SK-N-SH (cell line): ENCODE measurements around the gene PIP5K1B. TPM values are rescaled to one million over a fixed set of nuclear protein-coding genes. Genes with fewer than 3 reads are reported as not detected.
A peak's percentile ranks its signal among the peaks of the same experiment; 100 is the strongest.

Experiments
- CTCF ChIA-PET: fragments of 300-600, 350-600 bp; formaldehyde crosslinking; extraction: SDS; loops from one replicate; lab custom pipeline; 2021; lab: Yijun Ruan, JAX
- POLR2A ChIA-PET: fragments of 350-600 bp; sonication (Branson Sonifier 250); formaldehyde crosslinking; extraction: SDS; loops from one replicate; lab custom pipeline; 2020; ENCODE audit warnings: antibody characterized with exemption, inconsistent platforms; lab: Yijun Ruan, JAX
- DNase-seq: peaks from one replicate; pipeline ENCODE4 v3.0.0; 2012
- H2AFZ ChIP-seq: fragments of 200-600 bp; sonication (generic); 2 replicates; pipeline ENCODE4 v1.8.1; 2016; ENCODE audit warnings: antibody characterized with exemption, mild to moderate bottlenecking, low read depth
- H3F3A ChIP-seq: fragments of 200-600 bp; sonication (generic); replicated peaks from 2 replicates; pipeline ENCODE3; 2016; ENCODE audit warnings: antibody characterized with exemption, mild to moderate bottlenecking; ENCODE audit not compliant: insufficient read depth
- H3K27ac ChIP-seq, 2 experiments: fragments of 200-500 bp in 1 of 2; fragments of 200-600 bp in 1 of 2; sonication (Bioruptor generic) in 1 of 2; sonication (generic), shearing (Covaris generic) in 1 of 2; 2 replicates each; pipeline versions ENCODE4 v1.5.1 to v1.6.1; 2014 to 2016; ENCODE audit warnings: low read depth in 2 of 2, inconsistent platforms in 1 of 2, low read length in 1 of 2, mild to moderate bottlenecking in 1 of 2, mixed read lengths in 1 of 2
- H3K27me3 ChIP-seq: fragments of 200-600 bp; sonication (generic), shearing (Covaris generic); 2 replicates; pipeline ENCODE4 v1.6.1; 2016; ENCODE audit warnings: mixed run types; ENCODE audit not compliant: insufficient read depth
- H3K36me3 ChIP-seq, 2 experiments: fragments of 200-500 bp in 1 of 2; fragments of 200-600 bp in 1 of 2; sonication (Bioruptor generic) in 1 of 2; sonication (generic) in 1 of 2; replicated peaks in 1 of 2; 2 replicates each; pipeline versions ENCODE3 to v1.5.1; 2014 to 2016; ENCODE audit warnings: low read length in 1 of 2, mild to moderate bottlenecking in 1 of 2; ENCODE audit not compliant: insufficient read depth in 2 of 2, control insufficient read depth in 1 of 2
- H3K4me1 ChIP-seq, 2 experiments: fragments of 200-500 bp in 1 of 2; fragments of 200-600 bp in 1 of 2; sonication (Bioruptor generic) in 1 of 2; sonication (generic), shearing (Covaris generic) in 1 of 2; 2 replicates each; pipeline versions ENCODE4 v1.5.1 to v1.6.1; 2014 to 2016; ENCODE audit warnings: low read depth in 1 of 2, low read length in 1 of 2, mixed run types in 1 of 2; ENCODE audit not compliant: insufficient read depth in 2 of 2, control insufficient read depth in 1 of 2
- H3K4me2 ChIP-seq: fragments of 200-600 bp; sonication (generic), shearing (Covaris generic); 2 replicates; pipeline ENCODE4 v1.6.1; 2017; ENCODE audit warnings: mixed run types
- H3K4me3 ChIP-seq, 2 experiments: fragments of 200-500 bp in 1 of 2; fragments of 200-600 bp in 1 of 2; sonication (Bioruptor generic) in 1 of 2; sonication (generic), shearing (Covaris generic) in 1 of 2; 2 replicates each; pipeline versions ENCODE4 v1.5.1 to v1.8.1; 2014 to 2016; ENCODE audit warnings: low read depth in 2 of 2, inconsistent platforms in 1 of 2, low read length in 1 of 2, mild to moderate bottlenecking in 1 of 2, mixed read lengths in 1 of 2, moderate library complexity in 1 of 2
- H3K79me2 ChIP-seq: fragments of 200-600 bp; sonication (generic); 2 replicates; pipeline ENCODE4 v1.8.1; 2017; ENCODE audit warnings: mild to moderate bottlenecking; ENCODE audit not compliant: insufficient read depth
- H3K9ac ChIP-seq: fragments of 200-600 bp; sonication (generic); 2 replicates; pipeline ENCODE4 v1.6.1; 2017; ENCODE audit warnings: mixed run types
- H3K9me2 ChIP-seq: fragments of 200-600 bp; sonication (generic); 2 replicates; pipeline ENCODE4 v1.6.1; 2017; ENCODE audit warnings: mixed run types
- H3K9me3 ChIP-seq: fragments of 200-600 bp; sonication (generic); 2 replicates; pipeline ENCODE4 v1.6.1; 2017; ENCODE audit warnings: mixed run types, mild to moderate bottlenecking, moderate library complexity
- H4K20me1 ChIP-seq: fragments of 200-600 bp; sonication (generic); 2 replicates; pipeline ENCODE4 v1.6.1; 2017; ENCODE audit warnings: mild to moderate bottlenecking, mixed run types; ENCODE audit not compliant: insufficient read depth
- CHD2 ChIP-seq: fragments of 150-350 bp; IDR thresholded peaks from 2 replicates; pipeline ENCODE4 v1.6.1; 2018; ENCODE audit warnings: low read length; ENCODE audit not compliant: partially characterized antibody
- ELF1 ChIP-seq: IDR thresholded peaks from 2 replicates; pipeline ENCODE4 v1.4.0; 2012
- FOSL2 ChIP-seq: IDR thresholded peaks from 2 replicates; pipeline ENCODE4 v1.4.0; 2012; ENCODE audit warnings: low read depth, mild to moderate bottlenecking, moderate library complexity, borderline replicate concordance
- FOXM1 ChIP-seq: IDR thresholded peaks from 2 replicates; pipeline ENCODE4 v1.4.0; 2012; ENCODE audit warnings: low read depth, mild to moderate bottlenecking
- GABPA ChIP-seq: IDR thresholded peaks from 2 replicates; pipeline ENCODE4 v1.4.0; 2012; ENCODE audit warnings: low read depth, mild to moderate bottlenecking
- GATA2 ChIP-seq: sonication (generic); formaldehyde crosslinking; IDR thresholded peaks from 2 replicates; pipeline ENCODE4 v1.5.0; 2020; ENCODE audit warnings: mild to moderate bottlenecking, missing genetic modification reagents
- JUND ChIP-seq: IDR thresholded peaks from 2 replicates; pipeline ENCODE4 v1.4.0; 2012
- MEF2A ChIP-seq: IDR thresholded peaks from 2 replicates; pipeline ENCODE4 v1.4.0; 2012; ENCODE audit warnings: low read depth, borderline replicate concordance
- MXI1 ChIP-seq: IDR thresholded peaks from 2 replicates; pipeline ENCODE4 v1.6.1; 2012; ENCODE audit warnings: mild to moderate bottlenecking, low read depth, low read length, improper control_type of control experiment
- NRF1 ChIP-seq: IDR thresholded peaks from 2 replicates; pipeline ENCODE4 v1.6.1; 2012; ENCODE audit warnings: low read depth, mild to moderate bottlenecking, low read length
- RAD21 ChIP-seq: IDR thresholded peaks from 2 replicates; pipeline ENCODE4 v1.6.1; 2012; ENCODE audit warnings: mild to moderate bottlenecking, low read length
- RCOR1 ChIP-seq: fragments of 150-350 bp; IDR thresholded peaks from 2 replicates; pipeline ENCODE4 v1.6.1; 2017; ENCODE audit warnings: antibody characterized with exemption, low read length
- RFX5 ChIP-seq: IDR thresholded peaks from 2 replicates; pipeline ENCODE4 v1.6.1; 2012; ENCODE audit warnings: mild to moderate bottlenecking, improper control_type of control experiment, low read length
- RXRA ChIP-seq: IDR thresholded peaks from 2 replicates; pipeline ENCODE4 v1.4.0; 2012; ENCODE audit warnings: low read depth, mild to moderate bottlenecking, borderline replicate concordance
- SIN3A ChIP-seq: IDR thresholded peaks from 2 replicates; pipeline ENCODE4 v1.6.1; 2012; ENCODE audit warnings: low read depth, mild to moderate bottlenecking, low read length, moderate library complexity, borderline replicate concordance
- TAF1 ChIP-seq: IDR thresholded peaks from 2 replicates; pipeline ENCODE4 v1.6.1; 2012; ENCODE audit warnings: low read depth, mild to moderate bottlenecking, low read length, moderate library complexity, borderline replicate concordance
- TCF12 ChIP-seq: IDR thresholded peaks from 2 replicates; pipeline ENCODE4 v1.4.0; 2012
- YY1 ChIP-seq: IDR thresholded peaks from 2 replicates; pipeline ENCODE4 v1.4.0; 2012; ENCODE audit warnings: low read depth, mild to moderate bottlenecking
- WGBS: methylation state at CpG from one replicate; pipeline ENCODE4 v1.1.6; 2017; ENCODE audit warnings: low lambda C conversion rate; 5-methylcytosine and 5-hydroxymethylcytosine counted together
- polyA plus RNA-seq, 3 experiments: library from polyadenylated mRNA; depleted of rRNA; stranded (reverse); fragments of >200 nt; gene quantifications; 2 replicates each; pipeline ENCODE4 v1.2.3, GENCODE V29; 2012
- TF ChIP-seq, protein P1 (sequence below): fragments of 200-600 bp; sonication (generic); IDR thresholded peaks from 2 replicates; pipeline ENCODE4 v1.6.1; 2017; ENCODE audit warnings: antibody characterized with exemption, mild to moderate bottlenecking, moderate library complexity
- TF ChIP-seq, protein P2 (sequence below): IDR thresholded peaks from 2 replicates; pipeline ENCODE4 v1.4.0; 2012; ENCODE audit warnings: low read depth
- TF ChIP-seq, protein P3 (sequence below): IDR thresholded peaks from 2 replicates; pipeline ENCODE4; 2012
- TF ChIP-seq, protein P4 (sequence below): fragments of 150-350 bp; IDR thresholded peaks from 2 replicates; pipeline ENCODE4 v1.6.1; 2016; ENCODE audit warnings: mild to moderate bottlenecking, low read depth, low read length

Gene PIP5K1B
- polyA plus RNA-seq, 1 of the 3 experiments (the other 2 are of a cell fraction) = not detected

DNA sequence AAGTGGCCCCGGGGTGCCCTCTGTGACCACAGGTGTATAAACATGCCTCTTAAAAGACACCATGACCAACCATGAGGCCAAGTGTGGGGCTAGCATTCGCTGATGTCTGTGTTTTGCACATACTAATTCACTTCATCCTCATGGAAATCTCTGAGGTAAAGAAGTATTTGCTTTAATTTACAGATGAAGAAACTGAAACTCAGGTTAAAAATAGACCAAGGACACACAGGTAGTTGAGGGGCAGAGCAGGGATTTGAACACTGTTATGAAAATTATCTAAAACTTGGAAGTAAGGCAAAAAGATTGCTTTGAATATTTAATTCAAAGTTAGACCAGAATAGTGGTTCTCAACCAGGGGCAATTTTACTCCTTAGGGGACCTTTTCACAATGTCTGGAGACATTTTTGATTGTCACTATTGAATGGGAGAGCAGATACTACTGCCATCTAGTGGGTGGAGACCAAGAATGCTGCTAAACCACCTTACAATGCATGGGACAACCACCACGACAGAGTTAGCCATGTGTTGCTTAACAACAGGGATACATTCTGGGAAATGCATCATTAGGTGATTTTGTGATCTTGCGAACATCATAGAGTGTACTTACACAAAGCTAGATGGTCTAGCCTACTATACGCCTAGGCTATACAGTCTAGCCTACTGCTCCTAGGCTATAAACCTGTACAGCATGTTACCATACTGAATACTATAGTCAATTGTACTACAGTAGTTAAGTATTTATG lies 322.5 kb downstream of the PIP5K1B start (continued):
- TF ChIP-seq, protein P1, sequence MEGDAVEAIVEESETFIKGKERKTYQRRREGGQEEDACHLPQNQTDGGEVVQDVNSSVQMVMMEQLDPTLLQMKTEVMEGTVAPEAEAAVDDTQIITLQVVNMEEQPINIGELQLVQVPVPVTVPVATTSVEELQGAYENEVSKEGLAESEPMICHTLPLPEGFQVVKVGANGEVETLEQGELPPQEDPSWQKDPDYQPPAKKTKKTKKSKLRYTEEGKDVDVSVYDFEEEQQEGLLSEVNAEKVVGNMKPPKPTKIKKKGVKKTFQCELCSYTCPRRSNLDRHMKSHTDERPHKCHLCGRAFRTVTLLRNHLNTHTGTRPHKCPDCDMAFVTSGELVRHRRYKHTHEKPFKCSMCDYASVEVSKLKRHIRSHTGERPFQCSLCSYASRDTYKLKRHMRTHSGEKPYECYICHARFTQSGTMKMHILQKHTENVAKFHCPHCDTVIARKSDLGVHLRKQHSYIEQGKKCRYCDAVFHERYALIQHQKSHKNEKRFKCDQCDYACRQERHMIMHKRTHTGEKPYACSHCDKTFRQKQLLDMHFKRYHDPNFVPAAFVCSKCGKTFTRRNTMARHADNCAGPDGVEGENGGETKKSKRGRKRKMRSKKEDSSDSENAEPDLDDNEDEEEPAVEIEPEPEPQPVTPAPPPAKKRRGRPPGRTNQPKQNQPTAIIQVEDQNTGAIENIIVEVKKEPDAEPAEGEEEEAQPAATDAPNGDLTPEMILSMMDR = peak; percentile 80
- TF ChIP-seq MEF2A (no peak), FOXM1 (no peak), SIN3A (no peak)

DNA sequence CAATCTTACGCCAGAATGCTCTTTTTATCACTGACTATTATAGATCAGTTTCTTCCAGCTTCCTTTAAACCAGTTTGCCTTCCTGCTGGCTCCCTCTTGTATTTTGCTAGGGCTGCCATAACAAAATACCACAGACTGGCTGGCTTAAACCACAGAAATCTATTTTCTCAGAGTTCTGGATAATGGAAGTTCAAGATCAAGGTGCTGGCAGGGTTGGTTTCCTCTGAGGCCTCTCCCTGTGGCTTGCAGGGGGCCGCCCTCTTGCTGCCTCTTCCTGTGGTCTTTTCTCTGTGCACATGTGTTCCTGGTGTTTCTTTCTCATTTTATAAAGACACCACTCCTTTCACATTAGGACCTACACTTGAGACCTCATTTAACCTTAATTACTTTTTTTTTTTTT lies 323.7 kb downstream of the PIP5K1B start:
- Histone ChIP-seq H3K36me3 (no peaks in the 10 kb centered on the region), H3K4me3 (no peak overlapping the region), H2AFZ (no peak overlapping the region), H3K9ac (no peak overlapping the region), H3K79me2 (no peaks in the 10 kb centered on the region), H3K27ac (no peak overlapping the region), H4K20me1 (no peaks in the 10 kb centered on the region), H3K9me2 (no peaks in the 10 kb centered on the region), H3K9me3 (no peaks in the 10 kb centered on the region), H3F3A (no peaks in the 10 kb centered on the region), H3K4me2 (no peak overlapping the region), H3K4me1 (no peaks in the 10 kb centered on the region), H3K27me3 (peaks cover 34% of the 10 kb centered on the region; the same call in 1 of the 2 replicates)
- ChIA-PET CTCF (interaction anchor here (0.6 to 2.1 kb wide), 6 partner anchors 17 to 256 kb away, joined by 3 to 9 read pairs (median 3); no protein-coding TSS in a partner anchor), POLR2A (no interaction called here)
- WGBS = 69% methylated on average over 2 of the region's 2 CpGs
- TF ChIP-seq TCF12 (no peak), RFX5 (no peak), YY1 (no peak), MEF2A (no peak), MXI1 (no peak)
- TF ChIP-seq, protein P2, sequence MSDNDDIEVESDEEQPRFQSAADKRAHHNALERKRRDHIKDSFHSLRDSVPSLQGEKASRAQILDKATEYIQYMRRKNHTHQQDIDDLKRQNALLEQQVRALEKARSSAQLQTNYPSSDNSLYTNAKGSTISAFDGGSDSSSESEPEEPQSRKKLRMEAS = no peak
- DNase-seq = no peak

DNA sequence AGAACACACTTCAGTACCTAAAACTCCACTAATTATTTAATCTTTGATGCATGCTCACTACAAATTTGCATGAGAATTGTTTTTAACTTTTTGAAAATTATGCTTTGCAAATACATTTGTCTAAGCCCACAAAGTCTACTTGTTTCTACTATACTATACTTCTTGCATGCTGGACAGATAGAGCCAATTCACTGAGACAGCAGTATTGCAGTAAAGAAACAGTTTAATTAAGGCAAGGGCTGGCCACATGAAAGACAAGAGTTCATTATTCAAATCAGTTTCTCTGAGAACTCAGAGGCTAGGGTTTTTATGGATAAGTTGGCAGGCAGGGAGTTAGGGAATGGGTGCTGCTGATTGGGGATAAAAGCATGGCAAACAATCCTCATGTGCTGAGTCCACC lies 324.5 kb downstream of the PIP5K1B start:
- Histone ChIP-seq H3K27me3 (peaks cover 26% of the 10 kb centered on the region; the same call in 1 of the 2 replicates), H3K9me3 (no peaks in the 10 kb centered on the region), H3K4me3 (no peak overlapping the region), H3K4me1 (no peaks in the 10 kb centered on the region), H3K27ac (no peak overlapping the region), H3K36me3 (no peaks in the 10 kb centered on the region), H4K20me1 (no peaks in the 10 kb centered on the region), H3K9me2 (no peaks in the 10 kb centered on the region), H3K79me2 (no peaks in the 10 kb centered on the region), H3K4me2 (no peak overlapping the region), H2AFZ (no peak overlapping the region), H3K9ac (no peak overlapping the region), H3F3A (peaks cover 2% of the 10 kb centered on the region)
- no peak for TF ChIP-seq TCF12
- TF ChIP-seq RAD21 = no peak
- TF ChIP-seq TAF1 = no peak
- TF ChIP-seq ELF1 = no peak
- no peak for TF ChIP-seq GABPA
- TF ChIP-seq JUND = no peak
- TF ChIP-seq FOSL2 = no peak
- TF ChIP-seq, protein P3, sequence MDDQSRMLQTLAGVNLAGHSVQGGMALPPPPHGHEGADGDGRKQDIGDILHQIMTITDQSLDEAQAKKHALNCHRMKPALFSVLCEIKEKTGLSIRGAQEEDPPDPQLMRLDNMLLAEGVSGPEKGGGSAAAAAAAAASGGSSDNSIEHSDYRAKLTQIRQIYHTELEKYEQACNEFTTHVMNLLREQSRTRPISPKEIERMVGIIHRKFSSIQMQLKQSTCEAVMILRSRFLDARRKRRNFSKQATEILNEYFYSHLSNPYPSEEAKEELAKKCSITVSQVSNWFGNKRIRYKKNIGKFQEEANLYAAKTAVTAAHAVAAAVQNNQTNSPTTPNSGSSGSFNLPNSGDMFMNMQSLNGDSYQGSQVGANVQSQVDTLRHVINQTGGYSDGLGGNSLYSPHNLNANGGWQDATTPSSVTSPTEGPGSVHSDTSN = no peak
- TF ChIP-seq CHD2 = no peak
- TF ChIP-seq RCOR1 = no peak
- no peak for TF ChIP-seq MXI1
- no peak for TF ChIP-seq RXRA
- TF ChIP-seq NRF1 = no peak
- TF ChIP-seq, protein P4, sequence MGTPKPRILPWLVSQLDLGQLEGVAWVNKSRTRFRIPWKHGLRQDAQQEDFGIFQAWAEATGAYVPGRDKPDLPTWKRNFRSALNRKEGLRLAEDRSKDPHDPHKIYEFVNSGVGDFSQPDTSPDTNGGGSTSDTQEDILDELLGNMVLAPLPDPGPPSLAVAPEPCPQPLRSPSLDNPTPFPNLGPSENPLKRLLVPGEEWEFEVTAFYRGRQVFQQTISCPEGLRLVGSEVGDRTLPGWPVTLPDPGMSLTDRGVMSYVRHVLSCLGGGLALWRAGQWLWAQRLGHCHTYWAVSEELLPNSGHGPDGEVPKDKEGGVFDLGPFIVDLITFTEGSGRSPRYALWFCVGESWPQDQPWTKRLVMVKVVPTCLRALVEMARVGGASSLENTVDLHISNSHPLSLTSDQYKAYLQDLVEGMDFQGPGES = no peak
- no peak for TF ChIP-seq GATA2 (CRISPR knock-in tag)
- TF ChIP-seq RFX5 = no peak
- no peak for TF ChIP-seq YY1
- ChIA-PET CTCF (no interaction called here), POLR2A (no interaction called here)
- no peak for DNase-seq
